GM21529 (cell line): ENCODE results near the gene RO60.
"Not testable (repeated sequence)": the region's sequence is repeated elsewhere in the genome, so short reads cannot be mapped to it uniquely, and the experiment has no call there.

Source experiments
- ATAC-seq: cut with Tn5 transposase; IDR thresholded peaks from one replicate; pipeline ENCODE4 v1.9.1; 2021; ENCODE audit not compliant: unreplicated experiment

RO60 gene

GRCh38 chr1:193059282-193060114 is at the start of gene RO60, which contains the start of gene UCHL5:
Gene RO60 (plus strand): TSS chr1:193059612. CDS start chr1:193069055, 9,443 bp downstream.
Gene UCHL5 (minus strand): TSS chr1:193059360. CDS start chr1:193059260, 100 bp downstream.
- peak; percentile 90 for ATAC-seq

- ATAC-seq, result no peak
Measured at GRCh38 chr1:193011406-193011805, 48.0 kb upstream of the RO60 start.

- ATAC-seq, result no peak
Measured at GRCh38 chr1:193013005-193013404, 46.4 kb upstream of the RO60 start.

- ATAC-seq, result no peak
Measured at GRCh38 chr1:193013707-193014106, 45.7 kb upstream of the RO60 start.

GRCh38 chr1:193014400-193014799 is 45.0 kb upstream of the RO60 start:
- ATAC-seq, result no peak

- ATAC-seq, result no peak
Measured at GRCh38 chr1:193016788-193017187, 42.6 kb upstream of the RO60 start.

- peak; percentile 75 for ATAC-seq
Measured at GRCh38 chr1:193019442-193020026, 39.9 kb upstream of the RO60 start.

GRCh38 chr1:193025218-193025617 is 34.2 kb upstream of the RO60 start:
- ATAC-seq, result no peak

GRCh38 chr1:193030280-193030679 is 29.1 kb upstream of the RO60 start:
- ATAC-seq, result no peak

GRCh38 chr1:193031431-193031830 is 28.0 kb upstream of the RO60 start:
- no peak for ATAC-seq

GRCh38 chr1:193032643-193033427 is 26.6 kb upstream of the RO60 start:
- not testable (repeated sequence) for ATAC-seq

- no peak for ATAC-seq
Measured at GRCh38 chr1:193033610-193034009, 25.8 kb upstream of the RO60 start.

- ATAC-seq, result no peak
Measured at GRCh38 chr1:193036337-193037047, 22.9 kb upstream of the RO60 start.

GRCh38 chr1:193040011-193040410 is 19.4 kb upstream of the RO60 start:
- ATAC-seq, result no peak

GRCh38 chr1:193042766-193043691 is 16.4 kb upstream of the RO60 start:
- ATAC-seq, result no peak

- not testable (repeated sequence) for ATAC-seq
Measured at GRCh38 chr1:193048913-193049312, 10.5 kb upstream of the RO60 start.

GRCh38 chr1:193054169-193054675 is 5.2 kb upstream of the RO60 start:
- ATAC-seq, result no peak

- peak; percentile 54 for ATAC-seq
Measured at GRCh38 chr1:193058529-193059281, 707 bp upstream of the RO60 start.

GRCh38 chr1:193060115-193060403 is 647 bp downstream of the RO60 start:
- no peak for ATAC-seq
